Activated naive CD8-positive, alpha-beta T cell (primary cell): ENCODE data around the gene STAB1.
"Not testable (repeated sequence)": the region's sequence is repeated elsewhere in the genome, so short reads cannot be mapped to it uniquely, and the experiment has no call there.

ENCODE experiments used
- H3K27ac Mint-ChIP-seq: one replicate; pipeline ENCODE4 v1.8.0; 2021; ENCODE audit warnings: mixed read lengths
- H3K27me3 Mint-ChIP-seq: one replicate; pipeline ENCODE4 v1.8.0; 2021; ENCODE audit warnings: mixed read lengths
- H3K36me3 Mint-ChIP-seq: one replicate; pipeline ENCODE4 v1.8.0; 2021; ENCODE audit warnings: mixed read lengths
- H3K4me1 Mint-ChIP-seq: one replicate; pipeline ENCODE4 v1.8.0; 2021; ENCODE audit warnings: low read depth, mixed read lengths
- H3K4me3 Mint-ChIP-seq: one replicate; pipeline ENCODE4 v1.8.0; 2021; ENCODE audit warnings: mild to moderate bottlenecking, mixed read lengths
- H3K9me3 Mint-ChIP-seq: one replicate; pipeline ENCODE4 v1.8.0; 2021; ENCODE audit warnings: low read depth, mixed read lengths

Gene STAB1

DNA sequence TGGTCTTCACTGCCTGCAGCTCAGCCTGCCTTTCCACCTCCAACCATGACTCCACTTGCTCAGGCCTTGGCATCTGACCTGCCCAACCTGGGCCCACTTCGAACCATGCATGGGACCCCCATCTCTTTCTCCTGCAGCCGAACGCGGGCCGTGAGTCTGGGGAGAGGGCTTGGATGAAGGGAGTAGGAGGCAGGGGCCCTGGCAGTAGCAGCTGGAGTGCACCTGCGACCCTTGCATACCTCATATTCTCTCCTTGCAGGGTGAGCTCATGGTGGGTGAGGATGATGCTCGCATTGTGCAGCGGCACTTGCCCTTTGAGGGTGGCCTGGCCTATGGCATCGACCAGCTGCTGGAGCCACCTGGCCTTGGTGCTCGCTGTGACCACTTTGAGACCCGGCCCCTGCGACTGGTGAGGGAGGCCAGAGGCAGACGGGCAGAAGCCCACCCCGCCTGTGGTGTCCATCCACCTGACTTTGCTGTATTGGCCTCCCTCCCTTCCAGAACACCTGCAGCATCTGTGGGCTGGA, 25.1 kb downstream of the STAB1 start:
- H3K4me3 Mint-ChIP-seq: no peak overlapping the region
- no peak overlapping the region for H3K27ac Mint-ChIP-seq
- no peaks in the 10 kb centered on the region for H3K36me3 Mint-ChIP-seq
- no peaks in the 10 kb centered on the region for H3K9me3 Mint-ChIP-seq
- no peaks in the 10 kb centered on the region for H3K27me3 Mint-ChIP-seq
- no peaks in the 10 kb centered on the region for H3K4me1 Mint-ChIP-seq

- H3K27me3 Mint-ChIP-seq: no peaks in the 10 kb centered on the region
- no peak overlapping the region for H3K4me3 Mint-ChIP-seq
- H3K36me3 Mint-ChIP-seq: no peaks in the 10 kb centered on the region
- H3K27ac Mint-ChIP-seq: no peak overlapping the region
- H3K9me3 Mint-ChIP-seq: no peaks in the 10 kb centered on the region
- no peaks in the 10 kb centered on the region for H3K4me1 Mint-ChIP-seq
Measured at GRCh38 chr3:52520716-52521487, 25.8 kb downstream of the STAB1 start.

DNA sequence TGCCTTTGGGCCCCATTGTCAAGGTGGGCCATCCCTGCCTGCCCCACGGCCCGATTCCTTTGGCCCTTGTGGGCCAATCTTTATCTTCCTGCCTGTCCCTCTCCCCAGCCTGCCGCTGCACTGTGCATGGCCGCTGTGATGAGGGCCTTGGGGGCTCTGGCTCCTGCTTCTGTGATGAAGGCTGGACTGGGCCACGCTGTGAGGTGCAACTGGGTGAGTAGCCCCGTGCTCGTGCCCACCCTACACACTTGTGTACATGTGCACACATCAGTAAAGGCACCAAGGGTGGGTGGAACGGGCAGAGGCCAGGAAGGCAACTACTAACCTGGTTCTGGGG, 26.3 kb downstream of the STAB1 start:
- H3K36me3 Mint-ChIP-seq: no peaks in the 10 kb centered on the region
- H3K27ac Mint-ChIP-seq: no peak overlapping the region
- H3K4me3 Mint-ChIP-seq: no peak overlapping the region
- H3K27me3 Mint-ChIP-seq: no peaks in the 10 kb centered on the region
- no peaks in the 10 kb centered on the region for H3K4me1 Mint-ChIP-seq
- no peaks in the 10 kb centered on the region for H3K9me3 Mint-ChIP-seq

DNA sequence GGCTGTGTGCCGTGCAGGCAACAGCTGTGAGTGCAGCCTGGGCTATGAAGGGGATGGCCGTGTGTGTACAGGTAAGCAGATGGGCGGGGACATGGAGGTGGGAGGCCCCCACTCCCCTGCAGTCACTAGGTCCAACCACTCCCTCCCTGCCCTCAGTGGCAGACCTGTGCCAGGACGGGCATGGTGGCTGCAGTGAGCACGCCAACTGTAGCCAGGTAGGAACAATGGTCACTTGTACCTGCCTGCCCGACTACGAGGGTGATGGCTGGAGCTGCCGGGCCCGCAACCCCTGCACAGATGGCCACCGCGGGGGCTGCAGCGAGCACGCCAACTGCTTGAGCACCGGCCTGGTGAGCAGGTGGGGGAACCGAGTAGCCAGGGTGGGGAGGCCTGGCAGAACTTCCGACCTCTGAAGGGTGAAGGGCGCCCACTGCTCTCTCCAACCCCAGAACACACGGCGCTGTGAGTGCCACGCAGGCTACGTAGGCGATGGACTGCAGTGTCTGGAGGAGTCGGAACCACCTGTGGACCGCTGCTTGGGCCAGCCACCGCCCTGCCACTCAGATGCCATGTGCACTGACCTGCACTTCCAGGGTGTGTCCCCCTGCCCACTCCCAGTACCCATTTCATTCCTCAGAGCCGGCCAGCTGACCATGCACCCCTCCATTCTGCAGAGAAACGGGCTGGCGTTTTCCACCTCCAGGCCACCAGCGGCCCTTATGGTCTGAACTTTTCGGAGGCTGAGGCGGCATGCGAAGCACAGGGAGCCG, 26.9 kb downstream of the STAB1 start:
- Mint-ChIP-seq H3K27me3 (no peaks in the 10 kb centered on the region), H3K4me3 (no peak overlapping the region), H3K27ac (no peak overlapping the region)

GRCh38 chr3:52522651-52523251, 27.6 kb downstream of the STAB1 start:
- H3K27ac Mint-ChIP-seq: no peak overlapping the region
- no peaks in the 10 kb centered on the region for H3K27me3 Mint-ChIP-seq
- no peaks in the 10 kb centered on the region for H3K4me1 Mint-ChIP-seq
- no peak overlapping the region for H3K4me3 Mint-ChIP-seq
- no peaks in the 10 kb centered on the region for H3K9me3 Mint-ChIP-seq
- H3K36me3 Mint-ChIP-seq: no peaks in the 10 kb centered on the region

More for the DNA sequence above, 26.9 kb downstream of the STAB1 start:
- Mint-ChIP-seq H3K9me3 (no peaks in the 10 kb centered on the region), H3K36me3 (no peaks in the 10 kb centered on the region), H3K4me1 (no peaks in the 10 kb centered on the region)

DNA sequence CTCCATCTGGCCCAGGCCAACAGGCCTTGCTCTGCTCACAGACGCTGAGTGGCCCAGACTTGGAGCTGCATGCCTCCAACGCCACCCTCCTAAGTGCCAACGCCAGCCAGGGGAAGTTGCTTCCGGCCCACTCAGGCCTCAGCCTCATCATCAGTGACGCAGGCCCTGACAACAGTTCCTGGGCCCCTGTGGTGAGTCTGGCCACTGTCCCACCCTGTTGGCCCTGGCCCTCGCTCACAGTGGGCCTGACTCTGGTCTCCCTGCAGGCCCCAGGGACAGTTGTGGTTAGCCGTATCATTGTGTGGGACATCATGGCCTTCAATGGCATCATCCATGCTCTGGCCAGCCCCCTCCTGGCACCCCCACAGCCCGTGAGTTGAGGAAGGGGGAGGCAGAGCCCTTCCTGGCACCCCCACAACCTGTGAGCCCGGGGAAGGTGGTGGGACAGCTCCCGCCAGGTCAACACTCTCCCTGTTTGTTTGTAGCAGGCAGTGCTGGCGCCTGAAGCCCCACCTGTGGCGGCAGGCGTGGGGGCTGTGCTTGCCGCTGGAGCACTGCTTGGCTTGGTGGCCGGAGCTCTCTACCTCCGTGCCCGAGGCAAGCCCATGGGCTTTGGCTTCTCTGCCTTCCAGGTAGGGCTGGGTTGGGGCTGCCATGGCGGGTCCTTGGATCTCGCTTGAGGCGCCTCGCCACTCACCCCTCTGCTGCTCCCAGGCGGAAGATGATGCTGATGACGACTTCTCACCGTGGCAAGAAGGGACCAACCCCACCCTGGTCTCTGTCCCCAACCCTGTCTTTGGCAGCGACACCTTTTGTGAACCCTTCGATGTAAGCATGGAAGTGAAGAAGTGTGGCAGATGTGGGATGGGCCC, 28.5 kb downstream of the STAB1 start:
- no peaks in the 10 kb centered on the region for H3K9me3 Mint-ChIP-seq
- no peak overlapping the region for H3K27ac Mint-ChIP-seq
- H3K27me3 Mint-ChIP-seq: no peaks in the 10 kb centered on the region
- no peaks in the 10 kb centered on the region for H3K36me3 Mint-ChIP-seq
- H3K4me1 Mint-ChIP-seq: no peaks in the 10 kb centered on the region
- H3K4me3 Mint-ChIP-seq: no peak overlapping the region

- no peak overlapping the region for H3K27ac Mint-ChIP-seq
- no peaks in the 10 kb centered on the region for H3K9me3 Mint-ChIP-seq
- no peaks in the 10 kb centered on the region for H3K36me3 Mint-ChIP-seq
- no peaks in the 10 kb centered on the region for H3K27me3 Mint-ChIP-seq
- no peaks in the 10 kb centered on the region for H3K4me1 Mint-ChIP-seq
- no peak overlapping the region for H3K4me3 Mint-ChIP-seq
Measured at GRCh38 chr3:52524258-52524751, 29.2 kb downstream of the STAB1 start.

DNA sequence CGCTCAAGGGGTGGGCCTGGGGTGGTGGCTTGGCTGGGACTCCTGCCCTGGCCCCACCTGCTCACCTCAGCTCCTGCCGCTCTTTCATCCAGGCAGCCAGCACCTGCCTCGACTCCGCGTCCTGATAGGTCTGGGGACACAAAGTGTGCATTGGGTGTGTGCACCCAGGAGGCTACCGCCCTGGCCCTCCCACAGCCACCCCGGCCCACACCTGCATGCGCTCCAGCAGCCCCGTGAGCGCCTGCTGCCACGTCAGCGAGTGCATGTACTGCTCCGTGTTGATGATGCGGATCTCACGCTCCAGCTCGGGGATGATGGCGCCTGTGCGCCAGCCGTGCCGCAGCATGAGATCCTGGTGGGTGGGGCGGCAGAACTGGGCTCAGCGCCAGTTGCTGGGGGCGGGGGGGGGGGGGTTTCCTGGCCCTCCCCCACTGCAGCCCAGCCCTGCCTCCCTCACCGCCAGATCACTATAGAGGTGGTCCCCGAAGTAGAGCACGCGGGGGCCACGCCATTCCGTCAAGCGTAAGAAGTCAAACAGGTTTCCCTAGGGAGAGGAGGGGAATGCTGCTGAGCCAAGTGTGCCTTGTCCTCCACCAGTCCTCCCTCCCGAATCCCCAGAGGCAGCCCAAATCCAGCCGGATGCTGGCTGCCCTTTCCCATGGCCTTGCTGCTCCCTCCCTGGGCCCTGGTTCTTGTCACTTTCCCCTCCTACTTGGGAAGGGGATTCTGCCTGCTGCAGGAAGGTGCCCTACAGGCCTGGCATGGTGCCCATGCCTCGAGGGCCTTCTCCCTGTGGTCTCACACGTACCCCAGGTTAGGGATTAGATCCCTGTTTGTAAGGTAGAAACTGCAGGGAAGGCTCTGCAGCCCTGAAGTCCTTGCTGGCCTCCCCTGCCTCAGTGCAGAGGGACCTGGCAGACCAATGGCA, 29.9 kb downstream of the STAB1 start:
- no peak overlapping the region for H3K4me3 Mint-ChIP-seq
- H3K4me1 Mint-ChIP-seq: no peaks in the 10 kb centered on the region
- no peaks in the 10 kb centered on the region for H3K36me3 Mint-ChIP-seq
- no peaks in the 10 kb centered on the region for H3K9me3 Mint-ChIP-seq
- no peak overlapping the region for H3K27ac Mint-ChIP-seq
- no peaks in the 10 kb centered on the region for H3K27me3 Mint-ChIP-seq

GRCh38 chr3:52525680-52526561, 30.8 kb downstream of the STAB1 start:
- H3K9me3 Mint-ChIP-seq: no peaks in the 10 kb centered on the region
- no peaks in the 10 kb centered on the region for H3K27me3 Mint-ChIP-seq
- H3K4me3 Mint-ChIP-seq: no peak overlapping the region
- no peaks in the 10 kb centered on the region for H3K36me3 Mint-ChIP-seq
- H3K27ac Mint-ChIP-seq: no peak overlapping the region
- no peaks in the 10 kb centered on the region for H3K4me1 Mint-ChIP-seq

DNA sequence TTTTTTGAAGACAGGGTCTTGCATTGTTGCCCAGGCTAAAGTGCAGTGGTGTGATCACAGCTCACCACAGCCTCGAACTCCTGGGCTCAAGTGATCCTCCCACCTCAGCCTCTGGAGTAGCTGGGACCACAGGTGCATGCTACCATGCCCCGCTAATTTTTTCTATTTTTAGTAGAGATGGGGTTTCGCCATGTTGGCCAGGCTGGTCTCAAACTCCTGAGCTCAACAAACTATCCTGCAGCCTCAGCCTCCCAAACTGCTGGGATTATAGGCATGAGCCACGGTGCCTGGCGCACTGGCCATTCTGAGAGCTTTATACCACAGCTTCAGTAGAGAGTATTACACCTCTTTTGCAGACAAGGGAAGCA, 31.5 kb downstream of the STAB1 start:
- not testable (repeated sequence) for H3K4me3 Mint-ChIP-seq, H3K4me1 Mint-ChIP-seq, H3K27ac Mint-ChIP-seq, H3K27me3 Mint-ChIP-seq, H3K36me3 Mint-ChIP-seq, H3K9me3 Mint-ChIP-seq

DNA sequence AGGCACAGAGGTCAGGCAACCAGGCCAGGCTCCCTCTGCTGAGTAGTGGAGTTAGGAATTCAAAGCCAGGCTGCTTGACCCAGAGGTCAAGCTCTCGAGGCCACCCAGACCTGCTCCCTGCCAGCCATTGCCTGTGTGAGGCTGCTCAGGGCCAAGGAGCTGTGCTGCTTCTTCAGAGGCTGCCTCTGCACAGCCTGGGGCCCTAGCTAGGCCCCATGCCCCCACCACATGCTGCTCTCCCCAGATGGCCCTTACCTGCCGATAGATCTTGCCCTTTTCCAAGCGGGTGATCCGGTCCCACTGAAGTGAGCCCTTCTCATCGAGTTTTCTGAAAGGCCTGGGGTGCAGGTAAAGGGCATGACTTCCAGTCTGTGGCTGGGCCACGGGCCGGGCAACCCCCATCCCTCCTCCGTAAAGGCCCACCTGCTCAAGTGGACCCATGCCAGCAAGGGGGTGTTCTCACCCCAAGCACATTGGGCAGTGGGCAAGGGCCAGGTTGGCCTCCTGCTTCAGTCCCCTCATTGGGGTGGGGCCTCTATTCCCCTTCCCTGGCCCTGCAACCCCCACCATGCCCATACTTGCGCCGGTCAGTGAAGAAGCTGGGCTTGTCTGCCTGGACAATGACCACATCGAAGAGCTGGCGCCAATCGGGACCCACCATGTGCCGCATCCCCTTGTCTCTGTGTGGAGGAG, 32.0 kb downstream of the STAB1 start:
- H3K4me1 Mint-ChIP-seq: no peaks in the 10 kb centered on the region
- no peaks in the 10 kb centered on the region for H3K36me3 Mint-ChIP-seq
- no peaks in the 10 kb centered on the region for H3K27me3 Mint-ChIP-seq
- no peak overlapping the region for H3K27ac Mint-ChIP-seq
- no peak overlapping the region for H3K4me3 Mint-ChIP-seq
- no peaks in the 10 kb centered on the region for H3K9me3 Mint-ChIP-seq

DNA sequence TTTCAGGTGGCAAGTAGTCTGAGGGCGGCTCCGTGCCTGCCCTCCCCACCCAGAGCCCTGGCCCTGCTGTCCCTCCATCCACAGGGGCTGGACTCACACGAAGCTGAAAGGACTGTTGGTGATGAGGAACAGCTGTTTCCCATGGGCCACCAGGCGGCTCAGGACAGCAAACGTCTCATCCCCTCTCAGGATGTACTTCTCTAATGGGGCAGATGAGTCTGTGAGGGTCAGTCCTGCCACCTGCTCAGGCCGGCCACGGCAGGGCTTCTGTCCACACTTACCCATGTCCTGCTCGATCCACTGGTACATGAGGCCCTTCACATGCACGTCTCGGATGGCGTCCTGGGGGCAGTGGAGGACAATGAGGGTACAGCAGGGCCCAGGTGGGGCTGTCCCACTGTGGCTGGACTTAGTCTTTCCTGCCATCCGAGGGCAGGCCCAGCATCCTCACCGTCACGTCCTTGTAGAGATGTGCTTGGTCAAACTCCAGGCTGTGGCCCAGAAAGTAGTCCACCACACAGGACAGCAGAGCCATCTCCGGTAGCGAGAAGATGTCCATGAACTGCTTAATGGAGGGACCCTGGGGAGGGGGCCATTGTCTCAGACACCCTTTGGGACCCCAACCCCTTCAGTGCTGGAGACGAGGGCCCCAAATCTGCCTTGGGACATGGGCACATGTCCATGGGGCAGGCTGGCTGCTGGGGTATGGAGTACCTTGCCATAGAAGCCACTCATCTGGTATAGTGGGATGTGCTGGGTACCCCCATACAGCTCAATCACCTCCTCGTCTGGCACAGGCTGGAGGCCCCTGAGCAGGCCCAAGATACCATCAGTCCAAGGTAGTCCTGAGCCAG, 32.8 kb downstream of the STAB1 start:
- peaks cover 4% of the 10 kb centered on the region for H3K4me1 Mint-ChIP-seq
- H3K9me3 Mint-ChIP-seq: no peaks in the 10 kb centered on the region
- no peak overlapping the region for H3K4me3 Mint-ChIP-seq
- H3K27me3 Mint-ChIP-seq: no peaks in the 10 kb centered on the region
- no peaks in the 10 kb centered on the region for H3K36me3 Mint-ChIP-seq
- H3K27ac Mint-ChIP-seq: no peak overlapping the region
